Astrocyte (in vitro differentiated cells and primary cell): ENCODE data around the gene CNTN6. TPM values are rescaled to one million over a fixed set of nuclear protein-coding genes. Genes with fewer than 3 reads are reported as not detected.

Source experiments
- DNase-seq: peaks from one replicate; pipeline ENCODE4 v3.0.0-alpha.2; 2010; ENCODE audit warnings: low read depth
- FAIRE-seq: peaks from 2 replicates; lab custom pipeline; 2011; peaks lifted over from hg19 to GRCh38; lab: Jason Lieb, UNC
- H2AFZ ChIP-seq: 2 replicates; pipeline ENCODE4 v1.6.0; 2012; ENCODE audit warnings: low read depth, low read length, inconsistent platforms
- H3K27ac ChIP-seq: 2 replicates; pipeline ENCODE4 v1.5.1; 2011; ENCODE audit warnings: low read depth, low read length, inconsistent platforms
- H3K27me3 ChIP-seq: 2 replicates; pipeline ENCODE4 v1.6.0; 2011; ENCODE audit warnings: low read length, inconsistent platforms; ENCODE audit not compliant: insufficient read depth
- H3K36me3 ChIP-seq: 2 replicates; pipeline ENCODE4 v1.5.1; 2011; ENCODE audit warnings: low read length, inconsistent platforms; ENCODE audit not compliant: insufficient read depth
- H3K4me1 ChIP-seq: 2 replicates; pipeline ENCODE4 v1.5.1; 2011; ENCODE audit warnings: low read length, inconsistent platforms; ENCODE audit not compliant: insufficient read depth
- H3K4me2 ChIP-seq: 2 replicates; pipeline ENCODE4 v1.6.0; 2012; ENCODE audit warnings: low read length, inconsistent platforms
- H3K4me3 ChIP-seq: 2 replicates; pipeline ENCODE4 v1.5.1; 2011; ENCODE audit warnings: low read depth, mild to moderate bottlenecking, low read length, inconsistent platforms; ENCODE audit not compliant: insufficient read depth
- H3K79me2 ChIP-seq: 2 replicates; pipeline ENCODE4 v1.6.0; 2012; ENCODE audit warnings: mild to moderate bottlenecking, low read length, inconsistent platforms; ENCODE audit not compliant: insufficient read depth
- H3K9ac ChIP-seq: 2 replicates; pipeline ENCODE4 v1.6.0; 2012; ENCODE audit warnings: mild to moderate bottlenecking, low read length, inconsistent platforms
- H3K9me3 ChIP-seq: 2 replicates; pipeline ENCODE4 v1.5.1; 2012; ENCODE audit warnings: low read depth, mild to moderate bottlenecking, low read length, inconsistent platforms; ENCODE audit not compliant: insufficient read depth
- H4K20me1 ChIP-seq: 2 replicates; pipeline ENCODE4 v1.6.0; 2012; ENCODE audit warnings: low read length, inconsistent platforms; ENCODE audit not compliant: insufficient read depth
- H3K27ac Mint-ChIP-seq: one replicate; pipeline ENCODE4 v1.8.0; 2021; ENCODE audit warnings: mild to moderate bottlenecking, mixed read lengths; ENCODE audit not compliant: unreplicated experiment
- H3K27me3 Mint-ChIP-seq: one replicate; pipeline ENCODE4 v1.8.0; 2021; ENCODE audit warnings: low read depth, mixed read lengths; ENCODE audit not compliant: unreplicated experiment
- H3K36me3 Mint-ChIP-seq: one replicate; pipeline ENCODE4 v1.8.0; 2021; ENCODE audit warnings: low read depth, mixed read lengths; ENCODE audit not compliant: unreplicated experiment
- H3K4me1 Mint-ChIP-seq: one replicate; pipeline ENCODE4 v1.8.0; 2021; ENCODE audit warnings: low read depth, mixed read lengths; ENCODE audit not compliant: unreplicated experiment
- H3K4me3 Mint-ChIP-seq: one replicate; pipeline ENCODE4 v1.8.0; 2021; ENCODE audit warnings: mild to moderate bottlenecking, moderate library complexity, mixed read lengths; ENCODE audit not compliant: unreplicated experiment
- H3K9me3 Mint-ChIP-seq: one replicate; pipeline ENCODE4 v1.8.0; 2021; ENCODE audit warnings: mild to moderate bottlenecking, mixed read lengths; ENCODE audit not compliant: unreplicated experiment
- CTCF ChIP-seq: IDR thresholded peaks from 2 replicates; pipeline ENCODE4 v1.5.1; 2011; ENCODE audit warnings: low read depth, mild to moderate bottlenecking, inconsistent platforms, low read length, moderate library complexity; ENCODE audit not compliant: insufficient read depth
- EZH2 ChIP-seq: IDR thresholded peaks from 2 replicates; pipeline ENCODE4 v1.6.1; 2012; ENCODE audit warnings: mild to moderate bottlenecking, low read length, inconsistent platforms; ENCODE audit not compliant: insufficient read depth
- total RNA-seq: library from RNA; stranded (reverse); gene quantifications from 2 replicates; pipeline ENCODE4 v1.2.1, GENCODE V29; 2021

CNTN6 gene
- total RNA-seq, 1 donor from 2014 or later, result not detected

- Histone ChIP-seq H3K4me3 (no peak overlapping the region), H3K4me2 (peak overlapping the region; percentile 24), H3K27me3 (no peaks in the 10 kb centered on the region), H3K79me2 (no peaks in the 10 kb centered on the region), H3K27ac (no peak overlapping the region), H3K36me3 (no peaks in the 10 kb centered on the region), H2AFZ (no peak overlapping the region), H3K4me1 (peaks cover 10% of the 10 kb centered on the region), H4K20me1 (no peaks in the 10 kb centered on the region), H3K9me3 (no peaks in the 10 kb centered on the region), H3K9ac (no peak overlapping the region)
- no peaks in the 10 kb centered on the region for H3K36me3 Mint-ChIP-seq
- peak; percentile 85 for DNase-seq
- H3K27ac Mint-ChIP-seq, result no peak overlapping the region
- TF ChIP-seq EZH2 (no peak), CTCF (no peak)
- H3K27me3 Mint-ChIP-seq, result no peaks in the 10 kb centered on the region
- no peak overlapping the region for H3K4me3 Mint-ChIP-seq
- H3K9me3 Mint-ChIP-seq, result no peaks in the 10 kb centered on the region
- no peak for FAIRE-seq
- no peaks in the 10 kb centered on the region for H3K4me1 Mint-ChIP-seq
Measured at GRCh38 chr3:1195947-1196346, 103.1 kb downstream of the CNTN6 start.

- H3K4me3 ChIP-seq, result no peak overlapping the region
- no peak overlapping the region for H3K4me2 ChIP-seq
- no peak for DNase-seq
- no peaks in the 10 kb centered on the region for H3K36me3 ChIP-seq
- no peak overlapping the region for H3K27ac Mint-ChIP-seq
- no peaks in the 10 kb centered on the region for H3K27me3 Mint-ChIP-seq
- no peak overlapping the region for H3K27ac ChIP-seq
- H3K4me3 Mint-ChIP-seq, result no peak overlapping the region
- no peak overlapping the region for H3K9ac ChIP-seq
- no peaks in the 10 kb centered on the region for H4K20me1 ChIP-seq
- FAIRE-seq, result no peak
- H3K9me3 Mint-ChIP-seq, result no peaks in the 10 kb centered on the region
- H3K9me3 ChIP-seq, result no peaks in the 10 kb centered on the region
- TF ChIP-seq CTCF, result no peak
- no peak for TF ChIP-seq EZH2
- no peaks in the 10 kb centered on the region for H3K4me1 Mint-ChIP-seq
- no peaks in the 10 kb centered on the region for H3K79me2 ChIP-seq
- H3K36me3 Mint-ChIP-seq, result no peaks in the 10 kb centered on the region
- no peaks in the 10 kb centered on the region for H3K27me3 ChIP-seq
- no peak overlapping the region for H2AFZ ChIP-seq
- peaks cover 6% of the 10 kb centered on the region for H3K4me1 ChIP-seq
Measured at GRCh38 chr3:1197051-1197450, 104.2 kb downstream of the CNTN6 start.

GRCh38 chr3:1200371-1200770 is 107.5 kb downstream of the CNTN6 start:
- Histone ChIP-seq H3K27me3 (no peaks in the 10 kb centered on the region), H3K9me3 (no peaks in the 10 kb centered on the region), H3K27ac (no peak overlapping the region), H2AFZ (no peak overlapping the region), H3K4me3 (no peak overlapping the region), H3K36me3 (no peaks in the 10 kb centered on the region), H3K79me2 (no peaks in the 10 kb centered on the region), H3K9ac (no peak overlapping the region), H4K20me1 (no peaks in the 10 kb centered on the region), H3K4me2 (no peak overlapping the region), H3K4me1 (peaks cover 6% of the 10 kb centered on the region)
- Mint-ChIP-seq H3K4me1 (no peaks in the 10 kb centered on the region), H3K27me3 (no peaks in the 10 kb centered on the region), H3K4me3 (no peak overlapping the region), H3K27ac (no peak overlapping the region), H3K9me3 (no peaks in the 10 kb centered on the region), H3K36me3 (no peaks in the 10 kb centered on the region)
- TF ChIP-seq CTCF, result no peak
- TF ChIP-seq EZH2, result no peak
- DNase-seq (no peak), FAIRE-seq (no peak)
